ENCODE measurements around the gene LYPD6B.
A peak's percentile ranks its signal among the peaks of the same experiment; 100 is the strongest.

LYPD6B gene

GRCh38 chr2:149084924-149085795, 46.7 kb downstream of the LYPD6B start:
- no peak for FAIRE-seq
- no peak for DNase-seq (ENCODE audit: insufficient read length, low spot score)
- TF ChIP-seq POLR2A (IDR thresholded peaks at IDR 0.05; ENCODE audit: low read depth, low read length) = no peak

- no peak for FAIRE-seq
- TF ChIP-seq POLR2A (IDR thresholded peaks at IDR 0.05; ENCODE audit: low read depth, low read length) = no peak
- DNase-seq (ENCODE audit: insufficient read length, low spot score) = no peak
These were observed 49.3 kb downstream of the LYPD6B start for GRCh38 chr2:149087751-149088150.

GRCh38 chr2:149089068-149089467, 50.6 kb downstream of the LYPD6B start:
- DNase-seq (ENCODE audit: insufficient read length, low spot score) (no peak), FAIRE-seq (no peak)
- TF ChIP-seq POLR2A (IDR thresholded peaks at IDR 0.05; ENCODE audit: low read depth, low read length) = no peak

DNA sequence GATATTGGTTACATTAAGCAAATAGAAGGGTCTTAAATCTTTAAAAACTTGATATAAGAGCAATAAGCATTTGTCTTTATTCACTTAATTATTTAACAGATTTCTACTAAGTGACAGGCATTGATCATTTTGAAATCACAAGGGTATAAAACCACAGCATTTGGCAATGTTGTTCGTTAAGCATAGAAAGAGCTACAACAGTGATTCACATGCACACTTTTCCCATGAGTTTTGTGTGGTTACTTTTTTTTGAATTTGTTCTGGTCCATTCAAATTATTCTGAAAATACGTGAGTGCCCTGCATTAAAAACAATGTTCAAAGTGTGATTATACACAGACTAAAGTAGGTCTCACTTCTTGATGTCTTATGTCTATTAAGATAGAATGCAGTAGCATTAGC, 52.2 kb downstream of the LYPD6B start:
- no peak for TF ChIP-seq POLR2A (IDR thresholded peaks at IDR 0.05; ENCODE audit: low read depth, low read length)
- DNase-seq (ENCODE audit: insufficient read length, low spot score) (no peak), FAIRE-seq (no peak)

GRCh38 chr2:149093579-149093978, 55.1 kb downstream of the LYPD6B start:
- FAIRE-seq (no peak), DNase-seq (ENCODE audit: insufficient read length, low spot score) (no peak)
- no peak for TF ChIP-seq POLR2A (IDR thresholded peaks at IDR 0.05; ENCODE audit: low read depth, low read length)

- DNase-seq (ENCODE audit: insufficient read length, low spot score) (no peak), FAIRE-seq (no peak)
- TF ChIP-seq POLR2A (IDR thresholded peaks at IDR 0.05; ENCODE audit: low read depth, low read length) = no peak
These were observed 55.9 kb downstream of the LYPD6B start for GRCh38 chr2:149094217-149095015.

- DNase-seq (ENCODE audit: insufficient read length, low spot score) = no peak
- FAIRE-seq = no peak
- TF ChIP-seq POLR2A (IDR thresholded peaks at IDR 0.05; ENCODE audit: low read depth, low read length) = no peak
These were observed 60.2 kb downstream of the LYPD6B start for GRCh38 chr2:149098701-149099100.

- peak; percentile 16; the same call in 1 of the 2 replicates for TF ChIP-seq POLR2A (IDR thresholded peaks at IDR 0.05; ENCODE audit: low read depth, low read length)
- FAIRE-seq = no peak
- no peak for DNase-seq (ENCODE audit: insufficient read length, low spot score)
These were observed 60.8 kb downstream of the LYPD6B start for GRCh38 chr2:149099298-149099697.

GRCh38 chr2:149100739-149101699, 62.5 kb downstream of the LYPD6B start:
- FAIRE-seq (no peak), DNase-seq (ENCODE audit: insufficient read length, low spot score) (no peak)
- no peak for TF ChIP-seq POLR2A (IDR thresholded peaks at IDR 0.05; ENCODE audit: low read depth, low read length)

GRCh38 chr2:149101818-149102217, 63.3 kb downstream of the LYPD6B start:
- FAIRE-seq (no peak), DNase-seq (ENCODE audit: insufficient read length, low spot score) (no peak)
- TF ChIP-seq POLR2A (IDR thresholded peaks at IDR 0.05; ENCODE audit: low read depth, low read length) = no peak

DNA sequence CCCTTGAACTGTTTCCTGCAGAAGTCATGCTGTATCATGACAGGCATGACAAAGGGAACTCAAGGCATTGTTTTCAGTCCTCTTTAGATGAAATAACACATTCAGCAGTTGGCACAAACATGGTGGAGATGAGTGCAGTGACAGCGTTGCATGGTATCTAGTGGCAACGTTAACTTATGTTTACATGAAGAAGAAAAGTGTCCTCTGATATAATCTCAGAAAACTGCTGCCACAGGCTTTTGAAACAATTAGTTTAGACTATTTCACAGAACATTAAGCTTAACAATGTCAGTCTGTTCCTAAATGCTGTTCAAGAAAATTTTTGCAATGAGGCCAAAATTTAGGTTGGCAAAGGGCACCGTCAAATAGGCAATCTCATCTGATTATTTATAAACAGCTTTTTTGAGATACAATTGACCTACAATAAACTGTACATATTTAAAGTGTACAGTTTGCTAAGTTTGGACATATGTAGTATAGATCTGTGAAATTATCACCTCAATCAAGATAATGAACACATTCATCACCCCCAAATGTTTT, 64.7 kb downstream of the LYPD6B start:
- FAIRE-seq (no peak), DNase-seq (ENCODE audit: insufficient read length, low spot score) (no peak)
- TF ChIP-seq POLR2A (IDR thresholded peaks at IDR 0.05; ENCODE audit: low read depth, low read length) = no peak

DNA sequence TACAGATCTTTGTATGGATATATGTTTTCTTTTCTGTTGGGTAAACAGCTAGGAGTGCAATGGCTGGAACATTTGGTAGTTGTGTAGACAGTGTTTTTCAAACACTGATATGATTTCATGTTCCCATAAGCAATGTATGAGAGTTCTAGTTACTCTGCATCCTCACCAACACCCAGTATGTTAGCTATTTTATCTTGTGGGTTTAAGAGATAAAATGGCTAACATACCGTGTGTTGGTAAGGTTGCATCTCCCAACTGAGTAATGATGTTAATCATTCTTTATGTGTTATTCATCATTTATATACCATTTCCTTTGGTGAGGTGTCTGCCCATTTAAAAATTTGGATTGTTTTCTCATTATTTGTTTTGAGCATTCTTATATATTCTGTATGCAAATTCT, 65.7 kb downstream of the LYPD6B start:
- DNase-seq (ENCODE audit: insufficient read length, low spot score) (no peak), FAIRE-seq (no peak)
- TF ChIP-seq POLR2A (IDR thresholded peaks at IDR 0.05; ENCODE audit: low read depth, low read length) = no peak

DNA sequence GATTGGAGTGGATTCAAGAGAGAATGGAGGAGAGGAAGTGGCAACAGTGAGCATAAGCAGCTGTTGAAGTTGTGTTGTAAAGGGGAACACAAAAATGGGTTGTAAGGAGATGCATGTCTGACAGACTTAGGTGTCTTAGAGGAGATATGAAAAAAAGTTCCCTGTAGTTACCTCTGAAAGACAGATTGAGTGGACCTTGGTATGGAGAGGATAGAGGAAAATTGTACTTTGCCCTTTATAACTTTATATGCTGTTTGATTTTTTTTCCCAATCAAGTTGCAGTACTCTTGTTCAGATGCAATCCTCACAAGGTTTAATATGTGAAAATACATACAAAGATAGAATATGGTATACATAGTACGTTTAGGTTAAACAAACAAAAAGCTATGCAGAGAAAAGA, 73.6 kb downstream of the LYPD6B start:
- FAIRE-seq = no peak
- no peak for DNase-seq (ENCODE audit: insufficient read length, low spot score)
- no peak for TF ChIP-seq POLR2A (IDR thresholded peaks at IDR 0.05; ENCODE audit: low read depth, low read length)
